Islet of Langerhans (tissue), 1 donor: ENCODE results near the gene FLT3LG.
"Not testable (repeated sequence)": the region's sequence is repeated elsewhere in the genome, so short reads cannot be mapped to it uniquely, and the experiment has no call there.

Experiments
- FAIRE-seq: peaks from one replicate; lab custom pipeline; 2011; peaks lifted over from hg19 to GRCh38; lab: Jason Lieb, UNC

FLT3LG gene

DNA sequence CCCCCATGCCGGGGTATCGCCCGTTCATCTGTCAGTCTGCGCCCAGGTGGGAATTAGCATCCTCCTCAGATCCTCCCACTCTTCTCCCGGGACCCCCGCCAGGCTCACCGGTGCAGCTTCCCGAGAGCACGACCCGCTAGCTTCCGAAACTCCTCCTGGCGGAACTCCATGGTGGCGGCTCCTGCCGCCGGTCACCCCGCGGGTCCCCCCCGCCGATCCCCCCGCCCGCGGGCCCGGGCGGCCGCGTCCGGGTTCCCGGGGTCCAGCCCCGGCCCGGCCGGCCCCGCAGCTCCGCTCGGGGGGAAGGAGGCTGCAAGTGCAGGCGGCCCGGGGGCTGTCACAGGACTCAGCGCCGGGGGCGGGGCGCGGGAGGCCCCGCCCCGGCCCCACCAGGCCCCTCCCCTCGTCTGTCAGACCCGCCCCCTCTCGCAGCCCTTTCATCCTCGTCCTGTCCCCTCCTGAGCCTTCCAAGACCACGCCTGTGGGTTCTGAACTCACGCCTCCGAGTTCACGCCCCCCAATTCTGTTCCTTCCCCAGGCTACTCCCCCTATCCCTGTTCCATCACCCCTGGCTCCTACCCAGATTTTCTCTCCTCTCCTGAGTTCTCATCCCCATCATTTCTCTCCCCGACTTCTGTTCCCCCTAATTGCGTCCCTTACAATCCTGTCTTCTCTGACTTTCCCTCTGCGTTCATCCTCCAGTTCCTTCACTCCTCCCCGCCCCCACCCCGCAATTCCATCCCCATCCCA is 32.6 kb upstream of the FLT3LG start, which contains the start of gene SLC17A7:
Gene SLC17A7 (minus strand): TSS at position 318 of the 750 bp plus-strand sequence. CDS start 148 bp downstream, at position 170.
- no peak for FAIRE-seq

DNA sequence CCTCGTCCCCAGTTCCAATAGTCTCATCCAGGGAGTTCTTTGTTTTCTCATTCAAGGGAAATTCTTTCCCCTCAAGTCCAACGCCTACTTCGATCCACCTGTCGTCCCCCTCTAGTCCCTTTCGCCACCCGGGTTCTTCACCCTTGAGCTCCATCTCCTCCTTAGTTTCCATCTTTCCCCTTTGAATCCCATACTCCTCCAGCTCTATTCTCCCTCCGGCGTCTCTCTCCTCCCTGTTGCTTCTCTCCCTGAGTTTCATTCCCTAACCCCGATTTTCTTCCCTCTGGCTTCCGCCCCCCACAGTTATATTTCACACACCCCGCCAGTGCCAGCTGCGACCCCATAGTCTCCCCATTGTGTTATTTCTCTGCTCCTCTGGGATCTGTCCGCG is 32.1 kb upstream of the FLT3LG start:
- FAIRE-seq, result no peak

DNA sequence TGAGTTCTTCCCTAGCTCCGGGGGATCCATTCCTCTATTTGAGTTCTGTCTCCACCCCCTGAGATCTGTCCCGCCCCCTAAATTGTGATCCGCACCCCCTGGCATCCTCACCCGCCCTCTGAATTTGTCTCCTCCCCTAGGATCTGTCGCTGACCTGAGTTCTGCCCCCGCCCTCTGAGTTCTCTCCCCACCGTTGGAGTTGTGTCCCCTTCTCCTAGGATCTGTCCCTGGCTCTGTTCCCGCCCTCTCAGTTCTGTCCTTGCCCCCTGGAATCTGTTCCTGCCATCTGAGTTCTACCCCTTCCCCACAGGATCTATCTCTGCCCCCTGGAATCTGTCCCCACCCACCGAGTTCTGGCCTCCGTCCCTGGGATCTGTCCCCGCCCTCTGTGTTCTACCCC is 31.7 kb upstream of the FLT3LG start:
- FAIRE-seq, result no peak

DNA sequence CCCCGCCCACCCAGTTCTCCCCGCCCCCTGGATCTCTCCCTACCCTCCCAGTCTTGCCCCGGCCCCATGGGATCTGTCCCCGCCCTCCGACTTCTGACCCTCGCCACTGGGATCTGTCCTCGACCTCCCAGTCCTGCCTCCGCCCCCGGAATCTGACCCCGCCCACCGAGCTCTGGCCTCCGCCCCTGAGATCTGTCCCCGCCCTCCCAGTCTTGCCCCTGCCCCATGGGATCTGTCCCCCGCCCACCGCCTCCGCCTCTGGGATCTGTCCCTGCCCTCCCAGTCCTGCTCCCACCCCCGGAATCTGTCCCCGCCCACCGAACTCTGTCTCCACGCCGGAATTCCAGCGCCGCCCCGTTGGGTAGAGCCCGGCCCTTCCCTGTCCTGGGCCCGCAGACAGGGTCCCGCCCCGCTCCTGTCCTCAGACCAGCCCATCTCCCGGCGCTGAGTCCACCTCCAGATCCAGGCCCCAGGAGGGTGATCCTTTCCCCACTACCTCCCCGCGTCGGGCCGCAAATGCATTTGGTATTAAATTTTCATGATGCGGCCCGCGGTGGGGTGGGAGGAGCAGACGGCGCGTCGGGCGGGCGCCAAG is 31.1 kb upstream of the FLT3LG start:
- no peak for FAIRE-seq

DNA sequence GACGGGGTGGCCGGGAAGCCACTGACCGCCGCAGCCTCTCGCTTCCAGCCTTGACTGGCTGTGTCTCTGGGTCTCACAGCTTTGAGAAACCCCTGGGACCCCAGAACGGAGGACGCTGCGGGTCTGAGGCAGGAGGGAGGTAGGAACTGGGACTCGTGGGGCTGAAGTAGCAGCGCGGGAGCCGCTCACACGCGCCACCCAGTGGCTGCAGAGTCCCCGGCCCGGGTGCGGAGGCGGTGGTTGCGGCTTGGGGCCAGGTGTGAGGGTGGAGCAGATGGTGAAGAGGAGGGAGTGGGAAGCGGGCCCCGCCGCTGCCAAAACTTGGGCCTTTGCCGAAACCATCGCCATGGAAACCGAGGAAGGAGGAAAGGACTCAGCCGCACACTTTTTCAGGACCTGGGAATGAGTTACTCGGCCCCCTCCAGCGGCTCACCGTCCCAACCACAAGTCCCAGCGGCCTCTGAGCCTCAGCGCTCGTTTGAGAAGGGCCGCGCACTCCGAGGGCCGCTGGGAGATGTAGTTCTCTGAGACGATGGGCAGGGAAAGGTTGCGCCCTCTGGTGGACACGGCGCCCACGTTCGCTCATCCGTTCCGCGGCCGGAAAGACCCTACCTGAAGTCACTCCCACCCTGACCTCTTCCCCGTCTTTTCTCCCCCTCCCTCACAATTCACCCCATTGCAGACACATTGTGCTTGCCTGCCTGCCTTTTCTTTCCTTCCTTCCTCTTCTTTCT is 30.5 kb upstream of the FLT3LG start:
- FAIRE-seq, result no peak

DNA sequence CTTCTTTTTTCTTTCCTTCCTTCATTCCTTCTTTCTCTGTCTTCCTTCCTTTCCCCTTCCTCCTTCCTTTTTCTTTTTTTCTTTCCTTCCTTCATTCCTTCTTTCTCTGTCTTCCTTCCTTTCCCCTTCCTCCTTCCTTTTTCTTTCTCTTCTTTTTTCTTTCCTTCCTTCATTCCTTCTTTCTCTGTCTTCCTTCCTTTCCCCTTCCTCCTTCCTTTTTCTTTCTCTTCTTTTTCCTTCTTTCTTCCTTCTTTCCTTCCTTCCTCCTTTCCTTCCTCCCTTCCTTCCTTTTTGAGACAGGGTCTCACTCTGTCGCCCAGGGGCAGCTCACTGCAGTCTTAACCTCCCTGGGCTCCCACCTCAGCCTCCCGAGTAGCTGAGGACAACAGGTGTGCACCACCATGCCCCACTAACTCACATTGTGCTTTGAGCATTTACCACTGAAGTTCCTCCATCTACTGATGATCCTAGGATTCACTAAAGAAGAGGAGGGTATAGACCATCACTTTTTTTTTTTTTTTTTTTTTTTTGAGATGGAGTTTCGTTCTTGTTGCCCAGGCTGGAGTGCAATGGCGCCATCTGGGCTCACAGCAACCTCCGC is 29.8 kb upstream of the FLT3LG start:
- not testable (repeated sequence) for FAIRE-seq

DNA sequence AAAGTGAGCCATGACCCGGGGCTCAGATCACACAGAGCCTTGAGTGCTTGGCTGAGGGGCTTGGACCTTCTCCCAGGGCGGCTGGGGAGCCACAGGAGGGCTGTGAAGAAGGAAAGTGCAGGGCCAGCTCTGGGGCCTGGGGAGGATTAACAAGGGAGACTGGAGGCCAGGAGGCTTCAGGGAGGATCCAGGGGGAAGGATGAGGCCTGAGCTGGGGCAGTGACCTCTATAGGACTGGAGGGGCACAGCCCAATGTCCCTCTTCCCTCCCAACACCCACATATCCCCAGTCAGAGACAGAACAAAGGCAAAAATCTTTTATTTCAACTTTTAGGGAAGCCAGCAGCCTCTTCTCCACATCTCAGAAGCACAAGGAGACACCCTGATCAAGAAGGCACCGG is 28.0 kb upstream of the FLT3LG start:
- no peak for FAIRE-seq

DNA sequence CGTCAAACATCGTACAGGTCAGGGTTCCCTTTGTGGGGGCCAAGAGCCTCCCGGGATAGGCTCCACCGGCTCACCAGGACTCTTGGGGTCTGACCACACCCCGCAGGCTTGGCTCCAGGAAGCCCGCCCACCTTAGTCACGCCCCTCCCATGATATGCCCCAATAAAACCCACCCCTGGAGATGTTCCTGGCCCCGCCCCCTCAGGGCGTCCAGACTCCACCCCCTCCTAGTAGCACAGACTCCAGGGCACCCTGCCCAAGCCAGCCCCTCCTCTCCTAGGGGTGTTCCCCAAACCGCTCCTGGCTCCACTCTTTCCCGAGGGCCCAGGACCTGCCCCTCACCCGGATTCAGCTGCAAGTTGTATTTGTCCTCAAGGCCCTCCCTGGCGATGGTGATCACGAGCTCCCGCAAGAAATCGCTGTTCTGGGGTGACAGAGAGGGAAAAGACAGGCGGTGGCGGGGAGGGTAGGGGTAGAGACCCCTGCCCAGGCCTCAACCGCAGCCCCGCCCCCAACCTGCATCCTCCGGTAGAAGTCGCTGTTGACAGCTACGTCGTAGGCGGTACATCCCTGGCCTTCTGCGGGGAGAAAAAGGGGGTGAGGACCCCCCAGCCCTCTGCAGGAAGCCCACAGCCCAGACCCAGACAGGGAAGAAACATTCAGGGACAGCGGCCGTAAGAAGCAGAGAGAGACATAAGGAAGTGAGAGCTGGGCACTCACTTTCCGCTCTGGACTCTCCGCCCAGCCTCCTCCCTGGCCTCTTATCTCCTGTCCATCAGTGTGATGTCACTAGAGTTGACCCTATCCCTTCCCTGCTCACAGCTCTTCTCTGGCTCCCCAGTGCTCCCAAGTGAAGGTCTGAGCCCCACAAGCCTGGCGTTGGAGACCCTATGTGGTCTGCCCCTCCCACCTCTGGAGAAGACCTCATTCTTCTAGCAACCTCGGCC is 26.3 kb upstream of the FLT3LG start:
- FAIRE-seq, result no peak

DNA sequence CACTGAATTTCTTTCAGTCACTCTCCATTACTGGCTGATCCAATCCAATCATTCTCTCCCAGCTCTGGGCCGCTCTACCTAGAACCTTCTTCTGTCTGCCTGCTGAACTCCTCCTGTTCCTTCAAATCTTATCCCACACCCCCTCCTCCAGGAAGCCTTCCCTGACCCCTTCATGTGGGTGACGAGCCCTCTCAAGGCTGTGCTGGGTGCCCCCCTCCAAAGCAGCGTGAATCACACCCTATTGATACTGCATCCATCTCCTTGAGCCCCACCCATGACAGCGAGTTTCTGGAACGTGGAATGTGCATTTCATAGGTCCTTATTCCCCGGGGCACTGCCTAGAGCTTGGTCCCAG is 25.6 kb upstream of the FLT3LG start:
- no peak for FAIRE-seq

DNA sequence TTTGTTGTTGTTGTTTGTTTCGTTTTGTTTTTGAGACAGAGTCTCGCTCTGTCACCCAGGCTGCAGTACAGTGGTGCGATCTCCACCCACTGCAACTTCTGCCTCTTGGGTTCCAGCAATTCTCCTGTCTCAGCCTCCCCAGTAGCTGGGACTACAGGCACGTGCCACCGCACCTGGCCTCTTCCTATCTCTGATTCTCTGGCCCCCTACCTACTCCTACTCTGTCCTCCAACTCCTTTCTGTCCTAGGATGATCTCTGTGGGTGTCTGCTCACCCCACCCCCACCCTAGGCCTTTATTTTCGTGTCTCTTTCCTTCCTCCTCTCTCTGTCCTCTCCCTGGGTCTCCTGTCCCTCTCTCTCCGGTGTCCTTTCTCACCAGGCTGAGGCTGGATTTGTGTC is 23.6 kb upstream of the FLT3LG start:
- no peak for FAIRE-seq

DNA sequence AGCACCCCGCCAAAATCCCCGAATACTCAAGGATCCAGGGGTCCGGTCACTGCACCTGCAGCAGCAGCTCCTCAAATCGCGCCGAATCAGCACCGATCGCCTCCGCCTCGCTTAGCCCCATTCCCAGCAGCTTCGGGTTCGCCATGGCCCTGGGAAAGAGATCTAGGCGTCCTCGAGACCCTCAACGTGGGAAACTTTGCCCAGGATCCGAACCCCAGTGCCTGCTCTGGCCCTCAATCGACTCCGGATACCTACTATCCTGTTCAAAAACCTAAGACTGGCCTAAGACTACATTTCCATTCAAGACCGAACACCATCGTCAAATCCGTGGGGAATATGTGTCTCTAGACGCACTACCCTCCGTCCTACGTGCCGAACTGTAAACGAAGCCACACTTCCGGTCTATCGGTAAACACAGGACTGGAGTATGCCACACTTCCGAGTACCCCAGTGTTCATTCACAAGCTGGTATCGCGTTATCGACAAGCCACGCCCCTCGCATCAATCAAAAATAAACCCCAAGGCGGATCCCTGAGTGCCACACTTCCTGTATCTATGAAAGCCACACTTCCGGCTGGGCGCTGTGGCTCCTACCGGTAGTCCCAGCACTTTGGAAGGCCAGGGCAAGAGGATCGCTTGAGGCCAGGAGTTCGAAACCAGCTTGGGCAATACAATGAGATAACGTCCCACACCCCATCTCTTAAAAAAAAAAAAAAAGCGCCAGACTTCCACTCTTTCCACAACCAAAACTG is 22.4 kb upstream of the FLT3LG start, which contains the start of gene PIH1D1:
Gene PIH1D1 (minus strand): TSS at position 385 of the 752 bp plus-strand sequence. CDS start 240 bp downstream, at position 145.
- FAIRE-seq, result peak; percentile 75

DNA sequence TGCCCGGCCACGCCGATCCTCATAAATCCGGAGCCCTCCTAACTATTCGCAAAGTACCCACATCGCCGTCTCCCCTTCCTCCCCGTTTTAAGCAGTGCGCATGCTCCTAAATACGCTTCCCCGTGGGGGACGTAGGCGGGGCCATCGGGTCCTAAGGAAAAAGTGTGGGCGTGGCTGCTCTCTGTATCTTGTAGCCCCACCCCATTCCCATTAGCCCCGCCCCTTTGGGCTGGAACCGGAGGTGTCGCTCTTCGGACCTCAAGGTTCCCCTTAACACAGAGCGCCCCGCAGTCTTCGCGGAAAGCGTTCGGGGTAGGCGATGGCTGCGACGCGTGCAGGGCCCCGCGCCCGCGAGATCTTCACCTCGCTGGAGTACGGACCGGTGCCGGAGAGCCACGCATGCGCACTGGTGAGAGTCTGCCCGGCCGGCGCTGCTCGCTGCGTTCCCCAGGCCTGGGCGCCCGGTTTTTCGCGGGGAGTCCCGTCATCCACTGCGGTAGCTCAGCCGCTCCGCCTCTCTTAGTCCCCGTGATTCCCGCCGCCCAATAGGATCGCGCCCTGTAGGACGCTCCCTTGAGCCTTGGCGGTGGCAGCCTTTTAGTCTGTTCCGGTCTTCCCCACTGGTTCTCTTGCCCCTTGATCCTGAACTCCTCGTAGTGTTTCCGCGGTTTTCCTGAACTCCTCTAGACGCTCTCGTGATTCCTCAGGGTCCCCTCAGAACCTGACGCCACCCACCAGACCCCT is 20.8 kb upstream of the FLT3LG start, which contains the start of gene ALDH16A1:
Gene ALDH16A1 (plus strand): TSS at position 213 of the 744 bp plus-strand sequence. CDS start 107 bp downstream, at position 320.
- FAIRE-seq, result no peak

DNA sequence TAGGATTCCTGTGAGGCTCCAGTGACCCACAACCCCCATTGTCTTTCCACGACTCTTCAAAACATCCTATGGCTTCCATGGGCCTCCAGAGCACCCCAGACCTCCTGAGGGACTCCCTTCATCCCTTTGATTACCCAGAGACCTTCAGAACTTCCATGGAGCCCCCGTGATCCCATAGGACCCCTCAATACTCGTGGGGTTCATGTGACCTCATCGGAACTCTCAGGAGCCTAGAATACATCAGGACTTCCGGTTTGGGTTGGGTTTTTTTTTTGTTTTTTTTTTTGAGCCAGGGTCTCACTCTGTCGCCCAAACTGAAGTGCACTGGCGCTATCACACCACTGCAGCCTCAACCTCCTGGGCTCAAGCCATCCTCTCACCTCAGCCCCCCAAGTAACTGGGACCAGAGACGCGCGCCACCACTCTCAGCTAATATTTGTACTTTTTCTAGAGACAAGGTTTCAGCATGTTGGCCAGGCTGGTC is 20.2 kb upstream of the FLT3LG start:
- no peak for FAIRE-seq

DNA sequence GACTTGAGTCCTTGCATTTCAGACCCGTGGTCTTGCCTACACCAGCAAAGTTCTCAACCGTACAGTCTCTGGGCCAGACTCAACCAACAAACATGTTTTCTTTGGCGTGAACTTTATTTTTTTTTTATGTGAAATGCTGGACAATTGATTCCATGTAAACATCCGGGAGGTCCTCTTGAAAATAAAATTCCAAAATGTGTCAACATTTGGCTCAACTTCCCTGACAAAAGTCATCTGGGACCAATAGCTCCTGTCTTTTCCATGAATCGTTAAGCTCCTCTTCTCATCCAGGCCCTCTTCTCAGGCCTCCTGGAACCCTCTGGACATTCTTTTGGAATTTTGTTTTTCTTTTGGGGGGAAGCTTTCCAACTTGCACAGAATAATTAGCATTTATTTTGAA is 18.2 kb upstream of the FLT3LG start:
- no peak for FAIRE-seq

DNA sequence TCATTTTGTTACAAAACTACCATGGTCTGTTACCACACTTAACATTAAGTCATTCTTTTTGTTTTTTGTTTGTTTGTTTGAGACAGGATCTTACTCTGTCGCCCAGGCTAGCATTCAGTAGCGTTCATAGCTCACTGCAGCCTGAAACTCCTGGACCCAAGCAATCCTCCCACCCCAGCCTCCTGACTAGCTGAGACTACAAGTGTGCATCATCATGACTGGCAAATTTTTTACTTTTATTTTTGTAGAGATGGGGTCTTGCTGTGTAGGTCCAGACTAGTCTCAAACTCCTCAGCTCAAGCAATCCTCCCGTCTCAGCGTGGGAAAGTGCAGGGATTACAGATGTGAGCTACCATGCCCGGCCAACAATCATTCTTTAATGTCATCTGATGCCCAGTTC is 17.7 kb upstream of the FLT3LG start:
- no peak for FAIRE-seq

DNA sequence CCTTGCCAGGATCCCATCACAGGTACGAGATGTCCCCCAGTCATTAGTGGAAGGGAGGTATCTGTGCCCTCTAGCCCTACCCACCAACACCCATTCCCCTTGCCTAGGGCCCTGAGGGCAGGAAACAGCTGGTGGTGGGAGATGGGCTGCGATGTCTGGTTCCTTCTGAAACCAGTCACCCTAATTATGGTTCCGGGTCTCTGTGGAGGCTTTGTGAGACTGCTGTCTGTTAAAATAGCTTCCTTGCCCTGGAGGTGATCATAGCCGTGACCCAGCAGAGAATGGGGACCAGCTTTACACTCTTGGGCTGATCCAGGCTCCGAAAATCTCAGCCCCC is 15.5 kb upstream of the FLT3LG start:
- FAIRE-seq, result no peak

DNA sequence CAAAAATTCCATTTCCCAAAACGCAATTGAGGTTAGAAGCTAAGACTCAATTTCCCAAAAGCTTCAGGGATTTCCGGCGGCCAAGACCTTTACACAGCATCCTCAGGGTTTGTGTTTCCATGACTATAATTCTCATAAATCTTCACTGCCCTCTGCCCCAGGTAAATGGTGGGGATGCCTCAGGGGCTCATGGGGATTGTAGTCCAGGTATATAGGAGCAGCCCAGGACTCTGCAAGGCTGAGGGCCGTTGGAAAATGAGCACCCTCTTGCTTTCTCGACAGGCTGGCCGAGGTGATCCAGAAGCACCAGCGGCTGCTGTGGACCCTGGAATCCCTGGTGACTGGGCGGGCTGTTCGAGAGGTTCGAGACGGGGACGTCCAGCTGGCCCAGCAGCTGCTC is 14.6 kb upstream of the FLT3LG start:
- no peak for FAIRE-seq

DNA sequence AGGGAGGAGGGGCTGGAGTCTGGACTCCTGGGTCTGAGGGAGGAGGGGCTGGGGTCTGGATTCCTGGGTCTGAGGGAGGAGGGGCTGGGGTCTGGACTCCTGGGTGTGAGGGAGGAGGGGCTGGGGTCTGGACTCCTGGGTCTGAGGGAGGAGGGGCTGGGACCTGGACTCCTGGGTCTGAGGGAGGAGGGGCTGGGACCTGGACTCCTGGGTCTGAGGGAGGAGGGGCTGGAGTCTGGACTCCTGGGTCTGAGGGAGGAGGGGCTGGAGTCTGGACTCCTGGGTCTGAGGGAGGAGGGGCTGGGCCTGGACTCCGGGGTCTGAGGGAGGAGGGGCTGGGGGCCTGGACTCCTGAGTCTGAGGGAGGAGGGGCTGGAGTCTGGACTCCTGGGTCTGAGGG is 12.9 kb upstream of the FLT3LG start:
- not testable (repeated sequence) for FAIRE-seq

DNA sequence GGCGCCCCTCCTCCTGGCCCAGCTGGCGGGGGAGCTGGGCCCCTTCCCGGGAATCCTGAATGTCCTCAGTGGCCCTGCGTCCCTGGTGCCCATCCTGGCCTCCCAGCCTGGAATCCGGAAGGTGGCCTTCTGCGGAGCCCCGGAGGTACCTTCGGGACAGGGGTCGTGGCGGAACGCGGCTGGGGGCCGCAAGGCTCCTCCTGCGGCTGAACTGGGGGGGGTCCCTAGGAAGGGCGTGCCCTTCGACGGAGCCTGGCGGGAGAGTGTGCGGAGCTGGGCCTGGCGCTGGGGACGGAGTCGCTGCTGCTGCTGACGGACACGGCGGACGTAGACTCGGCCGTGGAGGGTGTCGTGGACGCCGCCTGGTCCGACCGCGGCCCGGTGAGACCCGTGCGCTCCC is 12.4 kb upstream of the FLT3LG start:
- no peak for FAIRE-seq

DNA sequence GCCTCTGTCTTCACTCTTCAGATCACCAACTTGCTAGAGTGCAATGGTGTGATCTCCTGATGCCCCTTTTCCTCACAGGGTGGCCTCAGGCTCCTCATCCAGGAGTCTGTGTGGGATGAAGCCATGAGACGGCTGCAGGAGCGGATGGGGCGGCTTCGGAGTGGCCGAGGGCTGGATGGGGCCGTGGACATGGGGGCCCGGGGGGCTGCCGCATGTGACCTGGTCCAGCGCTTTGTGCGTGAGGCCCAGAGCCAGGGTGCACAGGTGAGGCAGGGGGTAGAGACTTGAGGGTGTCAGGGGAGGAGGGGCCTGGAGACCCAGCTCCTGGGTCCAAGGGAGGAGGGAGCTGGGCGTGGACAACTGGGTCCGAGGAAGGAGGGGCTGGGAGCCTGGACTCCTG is 11.5 kb upstream of the FLT3LG start:
- no peak for FAIRE-seq
